Adrenal gland (tissue), 12 donors: ENCODE measurements around the gene OR2M7. TPM values are rescaled to one million over a fixed set of nuclear protein-coding genes. Genes with fewer than 3 reads are reported as not detected.
"Not testable (repeated sequence)": the region's sequence is repeated elsewhere in the genome, so short reads cannot be mapped to it uniquely, and the experiment has no call there.

ENCODE experiments used
- DNase-seq, 7 donors: peaks; one replicate each; pipeline ENCODE4 v3.0.0-alpha.2; 2019 to 2020
- H3K27ac ChIP-seq, 5 donors: fragments of 200-600 bp; sonication (generic) in 4 of 5; 1 replicate in 3 of 5; 2 replicates in 2 of 5; pipeline versions ENCODE4 v1.5.1 to v1.8.0; 2016 to 2020; ENCODE audit warnings: mild to moderate bottlenecking in 1 of 5
- H3K27me3 ChIP-seq: fragments of 200-600 bp; 2 replicates; pipeline ENCODE4 v1.8.0; 2021
- H3K36me3 ChIP-seq, 2 donors: fragments of 200-600 bp; replicated peaks in 1 of 2; 1 replicate in 1 of 2; 2 replicates in 1 of 2; pipeline versions ENCODE4 v1.5.1 to v1.8.0; 2018 to 2022
- H3K4me1 ChIP-seq, 2 donors: fragments of 200-600 bp; replicated peaks in 1 of 2; 1 replicate in 1 of 2; 2 replicates in 1 of 2; pipeline versions ENCODE4 v1.5.1 to v1.8.0; 2018 to 2021
- H3K4me3 ChIP-seq, 4 donors: fragments of 200-600 bp; sonication (generic) in 3 of 4; one replicate each; pipeline ENCODE4 v1.5.1; 2016 to 2018
- H3K9me3 ChIP-seq, 3 donors: fragments of 200-600 bp; sonication (generic) in 1 of 3; replicated peaks in 1 of 3; 1 replicate in 2 of 3; 2 replicates in 1 of 3; pipeline versions ENCODE4 v1.5.1 to v1.8.0; 2016 to 2021
- CTCF ChIP-seq, 6 experiments: fragments of 450-650 bp in 4 of 6; fragments of 200-600 bp in 2 of 6; sonication (generic) in 1 of 6; IDR thresholded peaks; 1 replicate in 5 of 6; 2 replicates in 1 of 6; pipeline versions ENCODE4 v1.5.1 to v1.8.0; 2016 to 2021; ENCODE audit warnings: antibody characterized with exemption in 6 of 6, mild to moderate bottlenecking in 2 of 6, moderate library complexity in 1 of 6
- POLR2A ChIP-seq, 2 donors: fragments of 450-650 bp; IDR thresholded peaks; one replicate each; pipeline ENCODE4 v1.6.1; 2017; ENCODE audit warnings: antibody characterized with exemption in 2 of 2, mild to moderate bottlenecking in 2 of 2, moderate library complexity in 1 of 2
- WGBS, 4 donors: extraction: QIAGEN DNeasy Blood & Tissue Kit in 2 of 4; methylation state at CpG; one replicate each; pipeline versions ENCODE4 v1.1.5 to v1.1.7; 2013 to 2017; 5-methylcytosine and 5-hydroxymethylcytosine counted together
- intact Hi-C, 2 donors: fragments of 100-400 bp; cut with DNase I; formaldehyde crosslinking; loops; one replicate each; pipeline versions ENCODE4 v1.14.1 to v1.15.0; 2022 to 2023
- polyA plus RNA-seq, 3 donors: library from polyadenylated mRNA; stranded (reverse); fragments of 200-250 nt in 2 of 3; fragments of 350-450 nt in 1 of 3; fragmentation: Illumina TruSeq in 1 of 3; extraction: RNeasy Lipid Tissue Mini Kit (QIAGEN cat#74804) in 1 of 3; gene quantifications; one replicate each; pipeline ENCODE4 v1.2.3, GENCODE V29; 2013 to 2014
- total RNA-seq, 9 donors: library from RNA; depleted of rRNA in 4 of 9; stranded (reverse); fragments of >200 nt in 4 of 9; fragments of 120-200 nt in 1 of 9; fragmentation: NEBNext Ultra II Directional in 1 of 9; extraction: Animal tissue kit (Norgen Biotek cat#: 25700) in 1 of 9; gene quantifications; one replicate each; pipeline versions ENCODE4 v1.1.0 to v1.2.4, GENCODE V29; 2013 to 2023
- donor health status: healthy with polysubstance abuse.
- donor health status: Bipolar disorder and iron deficiency.
- donor health status: DM: yes; HTN: yes; CAD: no.
- donor health status: DM: no; HTN: no; CAD: no.
- donor health status: DM: no; HTN: no; CAD: no.
- donor health status: DM: yes; HTN: yes; CAD: no.

The OR2M7 gene
- total and polyA plus RNA-seq, 12 donors: not detected

DNA sequence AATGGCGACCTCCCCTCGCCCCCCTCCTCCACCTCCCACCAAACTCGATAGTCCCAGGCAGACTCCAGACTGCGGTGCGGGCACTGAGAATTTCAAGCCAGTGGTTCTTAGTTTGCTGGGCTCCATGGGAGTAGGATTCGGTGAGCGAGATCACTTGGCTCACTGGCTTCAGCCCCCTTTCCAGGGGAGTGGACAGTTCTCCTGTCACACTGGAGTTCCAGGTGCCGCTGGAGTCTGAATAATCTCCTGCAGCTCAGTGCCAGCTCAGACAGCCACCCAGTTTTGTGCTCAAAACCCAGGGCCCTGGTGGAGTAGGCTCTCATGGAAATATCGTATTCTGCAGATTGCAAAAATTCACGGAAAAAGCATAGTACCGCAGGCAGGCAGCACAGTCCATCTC lies 7.6 kb downstream of the OR2M7 start:
- Histone ChIP-seq H3K27ac (no peak overlapping the region), H3K4me1 (no peaks in the 10 kb centered on the region), H3K36me3 (no peaks in the 10 kb centered on the region), H3K27me3 (no peaks in the 10 kb centered on the region), H3K4me3 (no peak overlapping the region), H3K9me3 (no peaks in the 10 kb centered on the region)
- intact Hi-C loops: no loop called here
- TF ChIP-seq POLR2A (IDR thresholded peaks at IDR 0.05) (no peak), CTCF (IDR thresholded peaks at IDR 0.05) (no peak)
- 79 to 92% (median 85%) methylated on average over 7 to 11 of the region's 11 CpGs for WGBS, 4 donors
- no peak for DNase-seq

- intact Hi-C loops, H3K36me3 ChIP-seq, H3K4me3 ChIP-seq, H3K27me3 ChIP-seq, H3K9me3 ChIP-seq, H3K4me1 ChIP-seq, H3K27ac ChIP-seq, DNase-seq: not testable (repeated sequence)
- 68 to 86% (median 81%) methylated on average over 10 to 15 of the region's 15 CpGs for WGBS, 4 donors
Measured at GRCh38 chr1:248306740-248307139, 17.6 kb downstream of the OR2M7 start.

DNA sequence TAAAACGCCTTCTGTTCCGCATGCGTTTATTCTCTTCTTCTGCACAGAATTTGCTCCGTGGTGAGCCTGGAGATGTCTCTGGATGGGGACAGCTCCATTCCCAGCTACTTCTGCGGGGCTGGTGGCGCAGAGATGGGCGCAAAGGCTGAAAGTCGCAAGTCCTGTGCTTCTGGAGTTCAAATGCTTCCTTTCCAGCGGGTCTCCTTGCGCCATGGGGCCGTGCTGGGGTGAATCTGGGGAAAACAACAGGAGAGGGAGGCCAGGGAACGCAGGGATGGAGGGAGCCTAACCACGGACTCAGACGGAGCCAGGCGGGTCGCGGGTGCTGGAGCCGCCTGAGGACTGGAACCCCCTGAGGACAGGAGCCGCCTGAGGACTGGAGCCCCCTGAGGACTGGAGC lies 18.3 kb downstream of the OR2M7 start:
- WGBS, 4 donors: 79 to 86% (median 83%) methylated on average over 19 of the region's 19 CpGs
- TF ChIP-seq CTCF (IDR thresholded peaks at IDR 0.05) (no peak), POLR2A (IDR thresholded peaks at IDR 0.05) (no peak)
- intact Hi-C loops: no loop called here

DNA sequence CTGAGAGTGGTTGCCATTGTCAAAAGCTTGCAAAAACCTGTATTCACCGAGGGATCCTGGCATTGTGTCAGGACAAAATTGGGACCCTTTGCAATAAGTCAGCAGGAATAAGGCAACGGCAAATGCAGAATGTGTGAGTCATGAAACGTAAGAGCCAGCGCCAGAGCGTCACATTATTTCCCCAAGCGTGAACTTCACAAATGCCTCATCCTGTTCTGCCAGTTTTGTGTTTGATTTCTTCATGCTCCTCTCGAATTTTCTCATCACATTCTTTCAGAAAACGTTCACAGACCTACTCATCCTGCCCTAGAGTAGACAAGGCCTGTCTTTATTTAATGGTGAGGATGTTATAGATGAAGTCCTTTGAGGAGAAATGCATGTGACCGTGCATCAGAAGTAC lies 18.7 kb downstream of the OR2M7 start:
- intact Hi-C loops, H3K27me3 ChIP-seq, DNase-seq, H3K4me3 ChIP-seq, H3K4me1 ChIP-seq, H3K36me3 ChIP-seq, H3K9me3 ChIP-seq, H3K27ac ChIP-seq: not testable (repeated sequence)
- 68 to 72% (median 70%) methylated on average over 7 to 9 of the region's 9 CpGs for WGBS, 4 donors

More for the DNA sequence above, 18.3 kb downstream of the OR2M7 start:
- Histone ChIP-seq H3K36me3 (no peaks in the 10 kb centered on the region), H3K27ac (no peak overlapping the region), H3K4me3 (no peak overlapping the region), H3K4me1 (no peaks in the 10 kb centered on the region), H3K27me3 (no peaks in the 10 kb centered on the region), H3K9me3 (no peaks in the 10 kb centered on the region)
- DNase-seq: no peak

DNA sequence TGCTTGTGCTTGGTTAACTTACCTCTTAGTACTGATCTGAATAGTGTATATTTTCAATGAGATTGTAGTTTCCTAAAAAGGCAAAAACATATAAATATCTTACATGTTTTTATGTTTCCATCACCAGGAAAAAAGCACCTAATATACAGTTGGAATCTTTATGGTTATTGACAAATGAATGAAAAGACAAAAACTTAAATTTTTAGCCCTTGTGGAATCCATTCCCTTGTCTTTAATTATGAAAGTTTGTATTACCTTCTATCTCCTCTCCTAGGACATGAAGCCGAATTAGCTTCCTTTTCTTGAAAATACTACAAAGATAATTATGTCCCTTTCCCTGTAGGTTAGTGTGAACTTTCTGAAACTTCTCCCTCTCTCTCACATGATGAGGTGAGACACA lies 21.0 kb downstream of the OR2M7 start, which contains the start of gene OR2T12:
TSS of gene OR2T12 (minus strand) at position 101 of the 400 bp plus-strand sequence. CDS start 7,846 bp downstream, outside the sequence.
- WGBS, 4 donors: 55 to 80% (median 72%) methylated on average over 1 of the region's 1 CpG
- no peak within 1 kb of the TSS for H3K27ac ChIP-seq
- TF ChIP-seq POLR2A (IDR thresholded peaks at IDR 0.05): no peak
- TF ChIP-seq CTCF (IDR thresholded peaks at IDR 0.05): no peak

More for the DNA sequence above, 21.0 kb downstream of the OR2M7 start, which contains the start of gene OR2T12:
- H3K4me3 ChIP-seq: no peak within 1 kb of the TSS
- no peaks in the 10 kb centered on the region for H3K4me1 ChIP-seq
- intact Hi-C loops: no loop called here
- H3K27me3 ChIP-seq: no peaks in the 10 kb centered on the region
- H3K9me3 ChIP-seq: no peaks in the 10 kb centered on the region
- no peak for DNase-seq
- no peaks in the 10 kb centered on the region for H3K36me3 ChIP-seq
